Measurements from ENCODE around the gene FGF21.
A peak's percentile ranks its signal among the peaks of the same experiment; 100 is the strongest.

The FGF21 gene

DNA sequence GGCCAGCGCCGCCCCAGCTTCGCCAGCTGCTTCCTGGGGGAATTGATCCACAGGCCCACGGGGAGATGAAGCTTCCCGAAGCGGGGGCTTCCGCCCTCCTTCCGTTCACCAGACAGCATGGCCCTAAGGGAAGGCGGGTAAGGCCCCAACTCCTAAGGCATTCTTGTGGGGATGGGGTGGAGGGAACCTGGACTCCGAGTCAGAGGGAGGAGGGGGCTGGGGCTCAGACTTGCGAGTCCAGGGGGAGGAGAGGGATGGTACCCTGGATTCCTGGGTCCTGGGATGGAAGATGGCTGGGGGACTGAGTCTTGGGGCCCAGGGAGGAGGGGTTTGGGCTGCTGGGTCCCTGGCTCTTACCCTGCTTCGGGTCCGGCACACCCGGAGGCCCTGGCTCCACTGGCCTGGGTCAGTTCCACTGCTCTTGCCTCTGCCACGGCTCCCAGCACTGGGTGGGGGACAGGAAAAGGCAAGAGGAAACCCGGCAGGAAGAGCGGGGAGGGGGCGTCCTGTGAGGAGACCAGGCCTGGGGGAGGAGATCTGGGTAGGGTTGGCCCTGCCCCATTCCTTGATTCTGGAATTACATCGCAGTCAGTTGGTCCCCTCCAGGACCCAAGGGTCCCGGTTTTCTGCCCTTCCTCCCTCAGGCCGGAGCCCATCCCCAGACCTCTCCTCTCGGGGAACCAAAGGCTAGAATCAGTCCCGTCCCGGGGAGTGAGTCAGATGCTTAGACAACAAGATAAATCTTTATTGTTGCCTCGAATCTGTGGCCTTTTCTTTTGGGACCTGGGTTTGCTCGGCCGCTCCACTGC lies 15.0 kb upstream of the FGF21 start, which contains the start of gene RASIP1:
Gene RASIP1, minus strand, starts transcription at position 447 of the 809 bp plus-strand sequence. Its CDS starts 328 bp downstream, at position 119.
- TF ChIP-seq, protein P1, sequence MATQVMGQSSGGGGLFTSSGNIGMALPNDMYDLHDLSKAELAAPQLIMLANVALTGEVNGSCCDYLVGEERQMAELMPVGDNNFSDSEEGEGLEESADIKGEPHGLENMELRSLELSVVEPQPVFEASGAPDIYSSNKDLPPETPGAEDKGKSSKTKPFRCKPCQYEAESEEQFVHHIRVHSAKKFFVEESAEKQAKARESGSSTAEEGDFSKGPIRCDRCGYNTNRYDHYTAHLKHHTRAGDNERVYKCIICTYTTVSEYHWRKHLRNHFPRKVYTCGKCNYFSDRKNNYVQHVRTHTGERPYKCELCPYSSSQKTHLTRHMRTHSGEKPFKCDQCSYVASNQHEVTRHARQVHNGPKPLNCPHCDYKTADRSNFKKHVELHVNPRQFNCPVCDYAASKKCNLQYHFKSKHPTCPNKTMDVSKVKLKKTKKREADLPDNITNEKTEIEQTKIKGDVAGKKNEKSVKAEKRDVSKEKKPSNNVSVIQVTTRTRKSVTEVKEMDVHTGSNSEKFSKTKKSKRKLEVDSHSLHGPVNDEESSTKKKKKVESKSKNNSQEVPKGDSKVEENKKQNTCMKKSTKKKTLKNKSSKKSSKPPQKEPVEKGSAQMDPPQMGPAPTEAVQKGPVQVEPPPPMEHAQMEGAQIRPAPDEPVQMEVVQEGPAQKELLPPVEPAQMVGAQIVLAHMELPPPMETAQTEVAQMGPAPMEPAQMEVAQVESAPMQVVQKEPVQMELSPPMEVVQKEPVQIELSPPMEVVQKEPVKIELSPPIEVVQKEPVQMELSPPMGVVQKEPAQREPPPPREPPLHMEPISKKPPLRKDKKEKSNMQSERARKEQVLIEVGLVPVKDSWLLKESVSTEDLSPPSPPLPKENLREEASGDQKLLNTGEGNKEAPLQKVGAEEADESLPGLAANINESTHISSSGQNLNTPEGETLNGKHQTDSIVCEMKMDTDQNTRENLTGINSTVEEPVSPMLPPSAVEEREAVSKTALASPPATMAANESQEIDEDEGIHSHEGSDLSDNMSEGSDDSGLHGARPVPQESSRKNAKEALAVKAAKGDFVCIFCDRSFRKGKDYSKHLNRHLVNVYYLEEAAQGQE (IDR thresholded peaks at IDR 0.05; ENCODE audit: insufficient read depth in 1 of 2, low read depth in 2 of 2, low read length in 2 of 2) = no peak
- TF ChIP-seq TAF1 (IDR thresholded peaks at IDR 0.05; ENCODE audit: borderline replicate concordance, insufficient read depth, low read length) (no peak), FOXP2 (optimal IDR thresholded peaks at IDR 0.05; ENCODE audit: borderline replicate concordance, extremely low read depth, extremely low read length, insufficient read depth) (peak; percentile 48)

DNA sequence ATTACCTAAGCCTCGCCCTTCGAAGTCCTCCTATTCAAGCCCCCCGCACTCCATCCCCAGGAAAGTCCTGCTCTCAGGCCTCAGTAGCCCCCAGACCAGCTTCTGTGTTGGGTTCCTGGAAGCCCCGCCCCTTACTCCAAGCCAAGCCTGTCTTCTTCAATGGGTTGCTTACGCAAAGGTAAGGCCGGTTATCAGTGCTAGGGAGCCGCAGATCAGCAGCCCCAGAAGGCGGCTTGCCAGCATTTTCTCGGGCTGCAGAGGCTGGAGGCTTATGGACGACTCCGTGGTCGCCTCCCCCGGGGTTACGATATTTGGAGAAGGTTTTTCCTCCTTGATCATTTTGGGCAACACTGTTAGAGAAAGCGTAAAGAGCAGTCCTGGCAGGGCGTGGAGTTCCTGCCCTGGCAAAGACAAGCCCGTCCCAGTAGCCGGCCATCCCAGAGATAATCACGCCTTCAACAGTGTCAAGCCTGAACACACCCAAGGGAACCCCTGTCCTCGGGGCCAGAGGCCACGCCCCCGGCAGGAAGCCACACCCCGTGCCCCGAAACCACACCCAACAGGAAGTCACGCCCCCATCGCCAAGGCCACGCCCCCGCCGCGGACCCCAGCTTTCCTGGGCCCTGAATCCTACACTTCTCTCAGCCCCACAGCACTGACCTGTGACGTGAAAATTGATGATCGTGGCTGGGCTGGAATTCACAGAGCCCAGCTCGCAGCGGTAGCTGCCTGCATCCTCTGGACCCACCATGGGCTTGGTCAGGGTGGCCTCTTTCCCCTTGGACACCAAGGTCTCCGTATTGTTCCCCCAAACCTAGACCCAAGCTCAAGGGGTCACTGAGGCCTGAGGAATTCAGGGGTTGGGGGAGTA lies 14.0 kb upstream of the FGF21 start:
- TF ChIP-seq TAF1 (IDR thresholded peaks at IDR 0.05; ENCODE audit: borderline replicate concordance, insufficient read depth, low read length) (no peak), SIN3A (IDR thresholded peaks at IDR 0.05; ENCODE audit: borderline replicate concordance, insufficient read depth, low read length) (no peak), FOXP2 (optimal IDR thresholded peaks at IDR 0.05; ENCODE audit: borderline replicate concordance, extremely low read depth, extremely low read length, insufficient read depth) (peak; percentile 33)

DNA sequence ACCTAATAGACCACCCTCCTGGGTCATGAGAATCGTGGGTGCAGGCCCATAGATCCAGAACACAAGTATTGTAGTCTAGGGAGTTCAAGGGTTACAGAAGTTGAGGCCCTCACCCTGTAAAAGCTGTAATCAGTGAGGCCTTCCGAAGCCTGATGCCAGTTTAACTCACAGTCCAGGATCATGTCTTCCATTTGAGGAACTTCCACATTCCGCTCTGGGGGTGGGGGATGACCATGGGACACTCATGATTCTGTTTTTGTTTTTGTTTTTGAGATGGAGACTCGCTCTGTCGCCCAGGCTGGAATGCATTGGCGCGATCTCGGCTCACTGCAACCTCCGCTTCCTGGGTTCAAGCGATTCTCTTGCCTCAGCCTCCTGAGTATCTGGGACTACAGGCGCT lies 13.2 kb upstream of the FGF21 start:
- no peak for TF ChIP-seq TAF1 (IDR thresholded peaks at IDR 0.05; ENCODE audit: borderline replicate concordance, insufficient read depth, low read length)
- no peak for TF ChIP-seq POLR2AphosphoS5 (IDR thresholded peaks at IDR 0.05; ENCODE audit: low read depth, low read length)

DNA sequence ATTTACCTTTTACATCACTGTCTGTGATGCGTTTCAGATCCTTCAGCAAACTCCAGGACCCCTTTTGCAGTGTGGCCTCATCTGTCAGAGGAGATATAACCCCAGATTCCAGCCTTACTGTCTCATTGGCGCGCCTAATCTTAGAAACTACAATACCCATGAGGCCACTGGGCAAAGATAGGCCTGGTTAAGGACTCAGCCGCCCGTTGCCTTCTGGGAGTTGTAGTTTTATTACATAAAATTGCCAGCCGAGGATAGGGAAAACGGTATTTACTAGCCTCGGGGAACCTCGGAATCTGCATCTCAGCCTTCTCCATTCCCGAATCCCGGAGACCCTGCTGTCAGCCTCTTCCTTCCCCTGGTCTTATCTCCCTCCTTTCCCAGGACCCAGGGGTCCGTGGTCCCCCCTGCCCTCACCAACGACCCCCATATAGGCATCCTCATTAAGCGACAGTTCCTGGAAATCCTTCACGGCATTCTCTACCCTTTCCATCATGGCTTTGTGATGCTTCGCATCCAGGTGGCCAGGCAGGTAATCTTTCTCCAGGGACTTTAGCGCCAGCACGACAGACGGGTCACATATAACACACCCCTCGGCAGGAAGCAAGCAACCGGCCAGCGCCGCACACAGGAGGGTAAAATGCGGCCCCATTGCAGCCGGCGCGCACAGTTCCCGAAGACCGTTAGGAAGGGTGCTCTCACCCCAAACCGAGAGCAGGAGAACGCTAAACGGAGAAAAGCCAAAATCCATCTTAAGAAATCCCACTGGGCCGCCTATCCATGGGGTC lies 9.9 kb upstream of the FGF21 start:
- TF ChIP-seq POLR2AphosphoS5 (IDR thresholded peaks at IDR 0.05; ENCODE audit: low read depth, low read length) = no peak
- no peak for TF ChIP-seq TAF1 (IDR thresholded peaks at IDR 0.05; ENCODE audit: borderline replicate concordance, insufficient read depth, low read length)
- TF ChIP-seq FOXP2 (optimal IDR thresholded peaks at IDR 0.05; ENCODE audit: borderline replicate concordance, extremely low read depth, extremely low read length, insufficient read depth) = no peak
- no peak for TF ChIP-seq SIN3A (IDR thresholded peaks at IDR 0.05; ENCODE audit: borderline replicate concordance, insufficient read depth, low read length)
- TF ChIP-seq, protein P1 (IDR thresholded peaks at IDR 0.05; ENCODE audit: insufficient read depth in 1 of 2, low read depth in 2 of 2, low read length in 2 of 2) = no peak

DNA sequence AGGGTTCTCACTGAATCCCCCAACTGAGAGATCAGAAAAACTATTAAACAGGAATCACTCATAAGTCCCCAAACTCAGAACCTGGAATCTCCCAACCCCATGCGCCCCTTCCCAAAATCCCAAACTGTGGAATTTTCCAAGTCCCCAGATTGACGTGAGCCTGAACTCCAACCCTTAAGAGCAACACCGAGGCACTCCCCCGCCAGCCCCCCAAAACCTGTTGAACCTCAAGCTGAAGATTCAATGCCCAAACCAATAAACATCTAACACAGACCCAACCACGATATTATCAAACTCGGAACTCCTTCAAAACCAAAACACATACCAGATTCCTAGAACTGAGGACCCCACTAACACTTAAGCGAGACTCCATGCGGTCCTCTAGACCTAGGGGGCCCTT lies 9.2 kb upstream of the FGF21 start:
- TF ChIP-seq FOXP2 (optimal IDR thresholded peaks at IDR 0.05; ENCODE audit: borderline replicate concordance, extremely low read depth, extremely low read length, insufficient read depth) (no peak), SIN3A (IDR thresholded peaks at IDR 0.05; ENCODE audit: borderline replicate concordance, insufficient read depth, low read length) (no peak), POLR2AphosphoS5 (IDR thresholded peaks at IDR 0.05; ENCODE audit: low read depth, low read length) (no peak), TAF1 (IDR thresholded peaks at IDR 0.05; ENCODE audit: borderline replicate concordance, insufficient read depth, low read length) (no peak)
- TF ChIP-seq, protein P1 (IDR thresholded peaks at IDR 0.05; ENCODE audit: insufficient read depth in 1 of 2, low read depth in 2 of 2, low read length in 2 of 2) = no peak
